Erythroblast (primary cell): Measurements from ENCODE around the gene TRIM29.

Experiments
- GATA1 ChIP-seq: IDR thresholded peaks from 2 replicates; pipeline ENCODE4 v1.6.1; 2011; ENCODE audit warnings: low read depth, mild to moderate bottlenecking, control low read depth, low read length, moderate library complexity
- POLR2A ChIP-seq: IDR thresholded peaks from 2 replicates; pipeline ENCODE4 v1.6.1; 2011; ENCODE audit warnings: mild to moderate bottlenecking, low read length

- TF ChIP-seq POLR2A (no peak), GATA1 (no peak)
These were observed 9.4 kb downstream of the TRIM29 start for GRCh38 chr11:120128392-120129119.
